Adrenal gland (tissue), 5 donors: Measurements from ENCODE around the gene OPRD1.

Experiments used
- POLR2A ChIP-seq, 2 donors: fragments of 450-650 bp; IDR thresholded peaks; one replicate each; pipeline ENCODE4 v1.6.1; 2017; ENCODE audit warnings: antibody characterized with exemption in 2 of 2, mild to moderate bottlenecking in 2 of 2, moderate library complexity in 1 of 2
- TF ChIP-seq, protein P1 (sequence below), 6 experiments: fragments of 450-650 bp in 4 of 6; fragments of 200-600 bp in 2 of 6; sonication (generic) in 1 of 6; IDR thresholded peaks; 1 replicate in 5 of 6; 2 replicates in 1 of 6; pipeline versions ENCODE4 v1.5.1 to v1.8.0; 2016 to 2021; ENCODE audit warnings: antibody characterized with exemption in 6 of 6, mild to moderate bottlenecking in 2 of 6, moderate library complexity in 1 of 6
- donor health status: DM: no; HTN: no; CAD: no.

DNA sequence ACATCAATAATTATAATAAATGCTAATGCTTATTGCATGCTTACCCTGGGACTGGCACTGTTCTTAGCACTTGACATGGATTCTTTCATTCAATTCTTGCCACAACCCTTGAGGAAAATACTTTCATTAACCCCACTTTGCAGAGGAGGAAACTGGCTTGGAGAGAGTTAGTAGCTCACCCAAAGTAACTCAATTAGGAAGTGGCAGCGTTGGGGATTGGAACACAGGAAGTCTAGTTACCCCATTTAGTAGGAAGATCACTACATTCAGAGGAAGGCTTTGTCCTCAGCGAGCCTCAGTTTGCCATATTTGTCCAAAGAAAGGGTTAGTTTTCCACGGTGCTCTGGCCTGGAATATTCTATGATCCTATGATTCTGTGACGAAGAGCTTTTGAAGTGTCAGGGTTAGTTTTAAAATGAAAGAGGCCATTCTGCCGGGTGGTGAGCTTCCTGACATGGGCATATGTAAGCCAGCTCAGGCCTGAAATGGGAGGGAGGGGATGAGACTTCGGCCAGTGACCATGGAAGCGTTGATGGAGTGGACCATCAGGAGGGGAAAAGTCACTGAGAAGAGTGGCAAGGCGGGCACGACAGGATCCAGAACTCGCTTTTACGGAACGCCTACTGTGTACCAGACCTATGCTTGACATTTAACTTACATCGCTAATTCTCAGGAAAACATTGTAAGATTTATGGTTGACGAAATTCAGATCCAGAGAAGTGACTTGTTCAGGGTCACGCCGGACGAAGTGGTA, 74.2 kb downstream of the OPRD1 start:
- no peak for TF ChIP-seq POLR2A (IDR thresholded peaks at IDR 0.05)
- TF ChIP-seq, protein P1, sequence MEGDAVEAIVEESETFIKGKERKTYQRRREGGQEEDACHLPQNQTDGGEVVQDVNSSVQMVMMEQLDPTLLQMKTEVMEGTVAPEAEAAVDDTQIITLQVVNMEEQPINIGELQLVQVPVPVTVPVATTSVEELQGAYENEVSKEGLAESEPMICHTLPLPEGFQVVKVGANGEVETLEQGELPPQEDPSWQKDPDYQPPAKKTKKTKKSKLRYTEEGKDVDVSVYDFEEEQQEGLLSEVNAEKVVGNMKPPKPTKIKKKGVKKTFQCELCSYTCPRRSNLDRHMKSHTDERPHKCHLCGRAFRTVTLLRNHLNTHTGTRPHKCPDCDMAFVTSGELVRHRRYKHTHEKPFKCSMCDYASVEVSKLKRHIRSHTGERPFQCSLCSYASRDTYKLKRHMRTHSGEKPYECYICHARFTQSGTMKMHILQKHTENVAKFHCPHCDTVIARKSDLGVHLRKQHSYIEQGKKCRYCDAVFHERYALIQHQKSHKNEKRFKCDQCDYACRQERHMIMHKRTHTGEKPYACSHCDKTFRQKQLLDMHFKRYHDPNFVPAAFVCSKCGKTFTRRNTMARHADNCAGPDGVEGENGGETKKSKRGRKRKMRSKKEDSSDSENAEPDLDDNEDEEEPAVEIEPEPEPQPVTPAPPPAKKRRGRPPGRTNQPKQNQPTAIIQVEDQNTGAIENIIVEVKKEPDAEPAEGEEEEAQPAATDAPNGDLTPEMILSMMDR (IDR thresholded peaks at IDR 0.05), result no peak
